GM12892 (cell line): ENCODE data around the gene CALML3.

ENCODE experiments used
- POLR2A ChIP-seq: IDR thresholded peaks from 2 replicates; pipeline ENCODE4 v1.6.1; 2011; ENCODE audit warnings: low read depth, low read length, control low read depth
- POLR2AphosphoS5 ChIP-seq: IDR thresholded peaks from 2 replicates; pipeline ENCODE4 v1.6.1; 2011; ENCODE audit warnings: low read depth, low read length, control low read depth
- TAF1 ChIP-seq: IDR thresholded peaks from 2 replicates; pipeline ENCODE4 v1.6.1; 2011; ENCODE audit warnings: low read depth, mild to moderate bottlenecking, control low read depth, low read length, borderline replicate concordance

DNA sequence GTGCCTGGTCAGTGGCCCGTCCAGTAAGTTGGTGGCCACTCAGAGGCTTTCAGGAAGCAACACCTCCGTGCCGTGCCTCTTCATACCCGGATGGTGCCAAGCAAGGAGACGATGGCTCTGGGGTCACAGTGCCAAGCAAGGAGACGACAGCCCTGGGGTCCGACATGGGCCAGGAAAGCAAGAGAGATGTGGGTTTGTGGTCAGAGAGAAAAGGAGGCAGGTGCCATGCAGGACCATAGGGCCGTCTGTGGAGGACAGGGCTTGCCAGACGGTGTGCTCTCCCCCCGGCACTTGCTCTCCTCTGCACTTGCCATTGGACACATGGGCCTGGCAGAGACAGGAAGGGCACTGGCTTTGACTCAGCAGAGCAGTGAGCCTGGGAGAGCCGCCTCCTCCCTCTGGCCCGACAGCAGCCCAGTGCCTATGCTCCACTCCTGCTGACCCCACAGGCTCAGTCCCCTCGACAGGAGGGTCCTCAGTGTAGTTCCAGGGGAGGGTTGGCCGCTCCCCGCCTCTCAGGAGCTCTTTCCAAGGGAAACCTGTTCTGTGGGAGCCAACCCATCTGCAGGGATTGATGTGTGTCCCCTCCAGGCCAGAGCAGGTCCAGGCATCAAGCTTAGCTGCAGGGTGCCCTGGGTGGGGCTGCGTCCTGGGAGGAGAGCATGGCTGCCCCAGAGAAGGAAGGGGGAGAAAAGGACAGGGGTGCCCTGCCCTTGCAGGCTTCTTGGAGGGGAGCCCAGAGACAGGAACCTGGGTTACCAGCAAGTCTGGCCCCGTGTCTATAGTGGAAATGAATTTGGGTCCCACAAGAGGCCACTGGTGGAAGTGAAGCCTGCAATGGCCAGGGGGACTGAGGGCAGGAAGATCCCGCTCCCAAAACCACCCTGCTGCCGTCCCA is 17.8 kb upstream of the CALML3 start:
- TF ChIP-seq TAF1 (no peak), POLR2AphosphoS5 (no peak), POLR2A (no peak)
